C4-2B (cell line): ENCODE results near the gene FAM131B.

Experiments used
- ZFX ChIP-seq: fragments of 450-650 bp; IDR thresholded peaks from 2 replicates; pipeline ENCODE4 v1.6.1; 2017
- TF ChIP-seq, protein P1 (sequence below): fragments of 450-650 bp; conservative IDR thresholded peaks from 2 replicates; pipeline ENCODE4 v1.5.1; 2017; ENCODE audit warnings: mild to moderate bottlenecking

DNA sequence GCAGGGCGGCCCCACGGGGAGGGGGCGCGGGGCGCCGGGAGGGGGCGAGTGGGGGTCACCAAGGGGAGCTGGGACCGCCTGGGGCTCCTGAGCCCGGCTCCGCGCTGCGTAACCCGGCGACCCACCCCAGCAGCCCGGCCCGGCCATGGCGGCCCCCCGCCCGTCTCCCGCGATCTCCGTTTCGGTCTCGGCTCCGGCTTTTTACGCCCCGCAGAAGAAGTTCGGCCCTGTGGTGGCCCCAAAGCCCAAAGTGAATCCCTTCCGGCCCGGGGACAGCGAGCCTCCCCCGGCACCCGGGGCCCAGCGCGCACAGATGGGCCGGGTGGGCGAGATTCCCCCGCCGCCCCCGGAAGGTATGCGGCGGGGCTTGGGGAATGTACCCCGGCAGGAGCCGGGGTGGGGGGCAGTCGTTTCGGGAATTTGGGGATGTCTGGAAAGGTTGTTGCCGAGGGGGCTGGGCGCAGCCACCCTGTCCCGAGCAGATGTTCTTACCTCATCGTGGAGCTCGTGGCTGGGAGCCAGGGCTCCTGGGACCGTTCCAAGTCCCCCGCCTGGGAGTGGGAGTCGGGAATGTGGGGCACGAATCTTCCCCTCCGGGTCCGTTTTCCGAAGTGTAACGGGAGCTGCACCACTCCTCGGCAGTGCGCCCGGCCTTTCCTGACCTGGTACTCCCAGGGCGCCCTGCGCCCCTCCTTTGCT is 19.1 kb upstream of the FAM131B start:
- TF ChIP-seq, protein P1, sequence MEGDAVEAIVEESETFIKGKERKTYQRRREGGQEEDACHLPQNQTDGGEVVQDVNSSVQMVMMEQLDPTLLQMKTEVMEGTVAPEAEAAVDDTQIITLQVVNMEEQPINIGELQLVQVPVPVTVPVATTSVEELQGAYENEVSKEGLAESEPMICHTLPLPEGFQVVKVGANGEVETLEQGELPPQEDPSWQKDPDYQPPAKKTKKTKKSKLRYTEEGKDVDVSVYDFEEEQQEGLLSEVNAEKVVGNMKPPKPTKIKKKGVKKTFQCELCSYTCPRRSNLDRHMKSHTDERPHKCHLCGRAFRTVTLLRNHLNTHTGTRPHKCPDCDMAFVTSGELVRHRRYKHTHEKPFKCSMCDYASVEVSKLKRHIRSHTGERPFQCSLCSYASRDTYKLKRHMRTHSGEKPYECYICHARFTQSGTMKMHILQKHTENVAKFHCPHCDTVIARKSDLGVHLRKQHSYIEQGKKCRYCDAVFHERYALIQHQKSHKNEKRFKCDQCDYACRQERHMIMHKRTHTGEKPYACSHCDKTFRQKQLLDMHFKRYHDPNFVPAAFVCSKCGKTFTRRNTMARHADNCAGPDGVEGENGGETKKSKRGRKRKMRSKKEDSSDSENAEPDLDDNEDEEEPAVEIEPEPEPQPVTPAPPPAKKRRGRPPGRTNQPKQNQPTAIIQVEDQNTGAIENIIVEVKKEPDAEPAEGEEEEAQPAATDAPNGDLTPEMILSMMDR, result no peak
- peak; percentile 51; the same call in 1 of the 2 replicates for TF ChIP-seq ZFX
